ENCODE results near the gene UBFD1.
A peak's percentile ranks its signal among the peaks of the same experiment; 100 is the strongest.
"Not testable (repeated sequence)": the region's sequence is repeated elsewhere in the genome, so short reads cannot be mapped to it uniquely, and the experiment has no call there.

UBFD1 gene

GRCh38 chr16:23556881-23557778 is at the start of gene UBFD1, which contains the start of gene EARS2:
TSS of gene UBFD1 (plus strand) at chr16:23557727. CDS start at chr16:23557743, 16 bp downstream.
TSS of gene EARS2 (minus strand) at chr16:23557350. CDS start at chr16:23557343, 7 bp downstream.
- peak; percentile 98 for DNase-seq (ENCODE audit: low spot score)

GRCh38 chr16:23508589-23509440 is 48.7 kb upstream of the UBFD1 start:
- peak; percentile 31 for DNase-seq (ENCODE audit: low spot score)

GRCh38 chr16:23509441-23509754 is 48.1 kb upstream of the UBFD1 start:
- no peak for DNase-seq (ENCODE audit: low spot score)

GRCh38 chr16:23509782-23510163 is 47.8 kb upstream of the UBFD1 start:
- peak; percentile 53 for DNase-seq (ENCODE audit: low spot score)

GRCh38 chr16:23510164-23510914 is 47.2 kb upstream of the UBFD1 start, which contains the start of gene GGA2:
TSS of gene GGA2 (minus strand) at chr16:23510494. CDS start at chr16:23510411, 83 bp downstream.
- peak; percentile 96 for DNase-seq (ENCODE audit: low spot score)

- DNase-seq (ENCODE audit: low spot score): not testable (repeated sequence)
Observed at GRCh38 chr16:23510915-23511270, 46.6 kb upstream of the UBFD1 start.

- no peak for DNase-seq (ENCODE audit: low spot score)
Observed at GRCh38 chr16:23511731-23512130, 45.8 kb upstream of the UBFD1 start.

GRCh38 chr16:23512168-23512695 is 45.3 kb upstream of the UBFD1 start:
- DNase-seq (ENCODE audit: low spot score): no peak

GRCh38 chr16:23514381-23515152 is 43.0 kb upstream of the UBFD1 start:
- no peak for DNase-seq (ENCODE audit: low spot score)

GRCh38 chr16:23515881-23516280 is 41.6 kb upstream of the UBFD1 start:
- no peak for DNase-seq (ENCODE audit: low spot score)

- no peak for DNase-seq (ENCODE audit: low spot score)
Observed at GRCh38 chr16:23516366-23517137, 41.0 kb upstream of the UBFD1 start.

- DNase-seq (ENCODE audit: low spot score): no peak
Observed at GRCh38 chr16:23518435-23518891, 39.1 kb upstream of the UBFD1 start.

- no peak for DNase-seq (ENCODE audit: low spot score)
Observed at GRCh38 chr16:23519282-23519681, 38.2 kb upstream of the UBFD1 start.

GRCh38 chr16:23520500-23520899 is 37.0 kb upstream of the UBFD1 start:
- no peak for DNase-seq (ENCODE audit: low spot score)

- DNase-seq (ENCODE audit: low spot score): no peak
Observed at GRCh38 chr16:23521037-23521743, 36.3 kb upstream of the UBFD1 start.

GRCh38 chr16:23521965-23522364 is 35.6 kb upstream of the UBFD1 start:
- no peak for DNase-seq (ENCODE audit: low spot score)

- DNase-seq (ENCODE audit: low spot score): no peak
Observed at GRCh38 chr16:23523321-23523720, 34.2 kb upstream of the UBFD1 start.

- DNase-seq (ENCODE audit: low spot score): no peak
Observed at GRCh38 chr16:23523876-23524385, 33.6 kb upstream of the UBFD1 start.

GRCh38 chr16:23524886-23525285 is 32.6 kb upstream of the UBFD1 start:
- no peak for DNase-seq (ENCODE audit: low spot score)
